Fibroblast of peridontal ligament (primary cell): ENCODE data around the gene GAGE12E.
"Not testable (repeated sequence)": the region's sequence is repeated elsewhere in the genome, so short reads cannot be mapped to it uniquely, and the experiment has no call there.

Source experiments
- DNase-seq: peaks from one replicate; pipeline ENCODE4 v3.0.0-alpha.2; 2010; ENCODE audit errors: extremely low read depth

Gene GAGE12E, protein sequence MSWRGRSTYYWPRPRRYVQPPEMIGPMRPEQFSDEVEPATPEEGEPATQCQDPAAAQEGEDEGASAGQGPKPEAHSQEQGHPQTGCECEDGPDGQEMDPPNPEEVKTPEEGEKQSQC

DNA sequence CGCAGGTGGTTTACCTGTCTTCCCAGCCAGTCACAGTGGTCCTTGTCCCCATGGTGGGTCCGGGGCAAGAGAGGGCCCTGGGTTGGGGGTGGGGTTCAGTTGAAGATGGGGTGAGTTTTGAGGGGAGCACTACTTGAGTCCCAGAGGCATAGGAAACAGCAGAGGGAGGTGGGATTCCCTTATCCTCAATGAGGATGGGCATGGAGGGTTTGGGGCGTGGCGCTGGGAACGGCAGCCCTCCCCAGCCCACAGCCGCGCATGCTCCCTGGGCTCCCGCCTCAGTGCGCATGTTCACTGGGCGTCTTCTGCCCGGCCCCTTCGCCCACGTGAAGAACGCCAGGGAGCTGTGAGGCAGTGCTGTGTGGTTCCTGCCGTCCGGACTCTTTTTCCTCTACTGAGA, at the start of gene GAGE12E:
GAGE12E (plus strand) TSS at position 301 of the 400 bp plus-strand sequence. CDS start 1,155 bp downstream, outside the sequence.
- not testable (repeated sequence) for DNase-seq

- DNase-seq: not testable (repeated sequence)
Observed at GRCh38 chrX:49531877-49532276, 19.2 kb upstream of the GAGE12E start, which contains the start of gene GAGE12C. Gene GAGE12C (plus strand): TSS chrX:49532177. CDS start chrX:49533332, 1,155 bp downstream.

DNA sequence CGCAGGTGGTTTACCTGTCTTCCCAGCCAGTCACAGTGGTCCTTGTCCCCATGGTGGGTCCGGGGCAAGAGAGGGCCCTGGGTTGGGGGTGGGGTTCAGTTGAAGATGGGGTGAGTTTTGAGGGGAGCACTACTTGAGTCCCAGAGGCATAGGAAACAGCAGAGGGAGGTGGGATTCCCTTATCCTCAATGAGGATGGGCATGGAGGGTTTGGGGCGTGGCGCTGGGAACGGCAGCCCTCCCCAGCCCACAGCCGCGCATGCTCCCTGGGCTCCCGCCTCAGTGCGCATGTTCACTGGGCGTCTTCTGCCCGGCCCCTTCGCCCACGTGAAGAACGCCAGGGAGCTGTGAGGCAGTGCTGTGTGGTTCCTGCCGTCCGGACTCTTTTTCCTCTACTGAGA, 9.7 kb upstream of the GAGE12E start, which contains the start of gene GAGE12D:
GAGE12D (plus strand) TSS at position 301 of the 400 bp plus-strand sequence. CDS start 1,155 bp downstream, outside the sequence.
- not testable (repeated sequence) for DNase-seq

- not testable (repeated sequence) for DNase-seq
Observed at GRCh38 chrX:49560542-49560941, 9.5 kb downstream of the GAGE12E start, which contains the start of gene GAGE12F. Gene GAGE12F (plus strand): TSS chrX:49560842. CDS start chrX:49561997, 1,155 bp downstream.

DNA sequence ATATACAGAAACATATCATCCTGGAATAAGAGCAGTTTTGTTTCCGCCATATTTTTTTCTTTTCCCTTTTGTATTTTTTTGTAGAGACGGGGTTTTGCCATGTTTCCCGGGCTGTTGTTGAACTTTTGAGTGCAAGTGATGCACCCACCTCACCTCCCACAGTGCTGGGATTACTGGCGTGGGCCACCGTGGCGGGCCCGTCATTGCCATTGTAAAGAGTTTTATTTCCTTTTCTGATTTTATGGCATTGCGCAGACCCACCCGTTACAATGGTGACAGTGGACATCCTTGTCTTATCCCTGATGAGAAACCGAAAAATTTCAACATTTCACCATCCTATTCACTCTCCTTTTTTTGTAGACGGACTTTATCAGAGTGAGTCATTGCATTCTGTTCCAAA, 17.6 kb downstream of the GAGE12E start:
- DNase-seq: not testable (repeated sequence)

- DNase-seq: not testable (repeated sequence)
Observed at GRCh38 chrX:49569152-49569551, 18.1 kb downstream of the GAGE12E start.

- not testable (repeated sequence) for DNase-seq
Observed at GRCh38 chrX:49570100-49570499, 19.0 kb downstream of the GAGE12E start, which contains the start of gene GAGE12G. Gene GAGE12G (plus strand): TSS chrX:49570400. CDS start chrX:49571555, 1,155 bp downstream.

- not testable (repeated sequence) for DNase-seq
Observed at GRCh38 chrX:49579649-49580048, 28.6 kb downstream of the GAGE12E start, which contains the start of gene GAGE12H. Gene GAGE12H (plus strand): TSS chrX:49579949. CDS start chrX:49581104, 1,155 bp downstream.

DNA sequence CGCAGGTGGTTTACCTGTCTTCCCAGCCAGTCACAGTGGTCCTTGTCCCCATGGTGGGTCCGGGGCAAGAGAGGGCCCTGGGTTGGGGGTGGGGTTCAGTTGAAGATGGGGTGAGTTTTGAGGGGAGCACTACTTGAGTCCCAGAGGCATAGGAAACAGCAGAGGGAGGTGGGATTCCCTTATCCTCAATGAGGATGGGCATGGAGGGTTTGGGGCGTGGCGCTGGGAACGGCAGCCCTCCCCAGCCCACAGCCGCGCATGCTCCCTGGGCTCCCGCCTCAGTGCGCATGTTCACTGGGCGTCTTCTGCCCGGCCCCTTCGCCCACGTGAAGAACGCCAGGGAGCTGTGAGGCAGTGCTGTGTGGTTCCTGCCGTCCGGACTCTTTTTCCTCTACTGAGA, 38.1 kb downstream of the GAGE12E start, which contains the start of gene GAGE2A:
GAGE2A (plus strand) TSS at position 301 of the 400 bp plus-strand sequence. CDS start 1,155 bp downstream, outside the sequence.
- not testable (repeated sequence) for DNase-seq

DNA sequence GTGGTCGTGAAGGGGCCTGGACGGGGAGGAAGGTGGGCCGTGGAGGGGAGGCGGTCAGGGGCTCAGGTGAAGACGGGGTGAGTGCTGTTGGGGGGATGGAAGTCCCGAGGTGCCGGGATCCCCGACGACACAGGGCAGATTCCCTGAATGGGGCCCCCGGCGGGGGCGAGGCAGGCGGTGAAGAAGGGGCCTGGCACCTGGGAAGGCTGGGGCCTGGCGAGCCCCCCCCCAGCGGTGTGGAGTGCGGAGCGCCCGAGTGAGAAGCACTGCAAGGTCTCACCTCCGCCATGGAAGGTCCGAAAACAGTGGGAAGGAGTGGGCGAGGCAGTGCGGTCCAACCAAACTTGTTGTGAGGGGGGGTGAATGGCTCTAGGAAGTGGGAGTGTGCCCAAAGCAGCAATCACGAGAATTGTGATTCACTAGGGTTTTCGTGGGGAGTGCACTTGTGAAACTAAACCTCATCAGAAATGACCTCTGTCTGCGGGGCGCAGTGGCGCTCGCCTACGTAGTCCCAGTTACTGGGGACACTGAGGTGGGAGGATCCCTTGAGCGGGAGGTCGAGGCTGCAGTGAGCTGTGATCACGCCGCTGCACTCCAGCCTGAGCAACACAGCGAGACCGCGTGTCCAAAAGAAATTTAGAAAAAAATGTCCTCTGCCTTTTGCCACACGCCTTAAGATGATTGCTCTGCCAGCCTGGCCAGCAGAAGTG, 38.8 kb downstream of the GAGE12E start:
- not testable (repeated sequence) for DNase-seq

DNA sequence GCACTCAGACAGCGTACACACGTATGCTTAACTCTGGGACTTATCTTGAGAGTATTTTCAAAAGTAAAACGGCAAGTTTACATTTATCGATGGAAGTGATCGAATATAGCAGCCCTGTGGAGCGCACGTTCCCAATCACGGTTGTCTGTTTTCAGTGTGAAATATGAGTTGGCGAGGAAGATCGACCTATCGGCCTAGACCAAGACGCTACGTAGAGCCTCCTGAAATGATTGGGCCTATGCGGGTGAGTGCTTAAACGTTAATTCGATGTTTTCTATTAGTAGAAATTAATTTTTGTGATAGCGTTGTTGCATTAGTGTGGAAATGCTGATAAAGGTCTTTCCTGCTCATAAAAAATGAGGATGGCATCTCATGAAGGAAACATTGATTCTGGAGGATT, 39.4 kb downstream of the GAGE12E start:
- not testable (repeated sequence) for DNase-seq

- not testable (repeated sequence) for DNase-seq
Observed at GRCh38 chrX:49598720-49599119, 47.6 kb downstream of the GAGE12E start, which contains the start of gene GAGE1. Gene GAGE1 (plus strand): TSS chrX:49599020. CDS start chrX:49600175, 1,155 bp downstream.
